Measurements from ENCODE around the gene ARX. TPM values are rescaled to one million over a fixed set of nuclear protein-coding genes. Genes with fewer than 3 reads are reported as not detected.

ARX gene
- total and polyA plus RNA-seq, 2 experiments from 2014 or later, result 0.11 TPM; not detected in 1

GRCh38 chrX:25019707-25020390 lies 4.1 kb upstream of the ARX start:
- Histone ChIP-seq H3K9me2 (replicated peaks; ENCODE audit: insufficient read depth) (no peaks in the 10 kb centered on the region), H2AFZ (no peak overlapping the region), H3K36me3 (replicated peaks; ENCODE audit: insufficient read depth, low read depth) (no peaks in the 10 kb centered on the region), H4K20me1 (ENCODE audit: insufficient read depth, poor library complexity, severe bottlenecking) (no peaks in the 10 kb centered on the region), H3K4me3 (no peak overlapping the region), H3K27me3 (peaks cover 99% of the 10 kb centered on the region), H3K4me1 (ENCODE audit: insufficient read depth) (peaks cover 9% of the 10 kb centered on the region), H3K79me2 (no peaks in the 10 kb centered on the region), H3K27ac (no peak overlapping the region), H3K4me2 (peak overlapping the region; percentile 90), H3K9me3 (ENCODE audit: low read depth) (no peaks in the 10 kb centered on the region)
- 2% methylated on average over 21 of the region's 22 CpGs for WGBS (ENCODE audit: low lambda C conversion rate, missing lambda C conversion rate)
- TF ChIP-seq CTCF (IDR thresholded peaks at IDR 0.05; ENCODE audit: poor library complexity) (no peak), EZH2 (IDR thresholded peaks at IDR 0.05; ENCODE audit: borderline replicate concordance) (peak; percentile 48)
- no peak for DNase-seq (ENCODE audit: low spot score)

- H3K4me1 ChIP-seq (ENCODE audit: insufficient read depth), result peaks cover 9% of the 10 kb centered on the region
- WGBS (ENCODE audit: low lambda C conversion rate, missing lambda C conversion rate), result 11% methylated on average over 3 of the region's 3 CpGs
- H2AFZ ChIP-seq, result no peak overlapping the region
- no peaks in the 10 kb centered on the region for H3K9me3 ChIP-seq (ENCODE audit: low read depth)
- H3K79me2 ChIP-seq, result no peaks in the 10 kb centered on the region
- TF ChIP-seq EZH2 (IDR thresholded peaks at IDR 0.05; ENCODE audit: borderline replicate concordance) (no peak), EZH2phosphoT487 (IDR thresholded peaks at IDR 0.05; ENCODE audit: low read depth, severe bottlenecking, unreplicated experiment) (no peak), CTCF (IDR thresholded peaks at IDR 0.05; ENCODE audit: poor library complexity) (no peak)
- no peaks in the 10 kb centered on the region for H3K36me3 ChIP-seq (replicated peaks; ENCODE audit: insufficient read depth, low read depth)
- H3K4me3 ChIP-seq, result no peak overlapping the region
- H4K20me1 ChIP-seq (ENCODE audit: insufficient read depth, poor library complexity, severe bottlenecking), result no peaks in the 10 kb centered on the region
- H3K9me2 ChIP-seq (replicated peaks; ENCODE audit: insufficient read depth), result no peaks in the 10 kb centered on the region
- no peak overlapping the region for H3K4me2 ChIP-seq
- no peak overlapping the region for H3K27ac ChIP-seq
- peaks cover 99% of the 10 kb centered on the region for H3K27me3 ChIP-seq
- no peak for DNase-seq (ENCODE audit: low spot score)
These were observed 2.9 kb upstream of the ARX start for GRCh38 chrX:25018682-25019081.

GRCh38 chrX:25017667-25018247 lies 2.0 kb upstream of the ARX start:
- Histone ChIP-seq H3K4me1 (ENCODE audit: insufficient read depth) (peaks cover 12% of the 10 kb centered on the region), H4K20me1 (ENCODE audit: insufficient read depth, poor library complexity, severe bottlenecking) (no peaks in the 10 kb centered on the region), H3K27me3 (peaks cover 95% of the 10 kb centered on the region), H3K9me3 (ENCODE audit: low read depth) (no peaks in the 10 kb centered on the region), H3K9me2 (replicated peaks; ENCODE audit: insufficient read depth) (no peaks in the 10 kb centered on the region), H3K79me2 (no peaks in the 10 kb centered on the region), H3K4me2 (peak overlapping the region; percentile 72), H3K36me3 (replicated peaks; ENCODE audit: insufficient read depth, low read depth) (no peaks in the 10 kb centered on the region), H3K27ac (no peak overlapping the region), H2AFZ (peak overlapping the region; percentile 41), H3K4me3 (no peak overlapping the region)
- WGBS (ENCODE audit: low lambda C conversion rate, missing lambda C conversion rate), result 2% methylated on average over 32 of the region's 32 CpGs
- DNase-seq (ENCODE audit: low spot score), result no peak
- TF ChIP-seq CTCF (IDR thresholded peaks at IDR 0.05; ENCODE audit: poor library complexity), result no peak
- peak; percentile 88 for TF ChIP-seq EZH2phosphoT487 (IDR thresholded peaks at IDR 0.05; ENCODE audit: low read depth, severe bottlenecking, unreplicated experiment)
- peak; percentile 100 for TF ChIP-seq EZH2 (IDR thresholded peaks at IDR 0.05; ENCODE audit: borderline replicate concordance)

Data from hepatocyte (in vitro differentiated cells).